ENCODE results near the gene PDE4B.

DNA sequence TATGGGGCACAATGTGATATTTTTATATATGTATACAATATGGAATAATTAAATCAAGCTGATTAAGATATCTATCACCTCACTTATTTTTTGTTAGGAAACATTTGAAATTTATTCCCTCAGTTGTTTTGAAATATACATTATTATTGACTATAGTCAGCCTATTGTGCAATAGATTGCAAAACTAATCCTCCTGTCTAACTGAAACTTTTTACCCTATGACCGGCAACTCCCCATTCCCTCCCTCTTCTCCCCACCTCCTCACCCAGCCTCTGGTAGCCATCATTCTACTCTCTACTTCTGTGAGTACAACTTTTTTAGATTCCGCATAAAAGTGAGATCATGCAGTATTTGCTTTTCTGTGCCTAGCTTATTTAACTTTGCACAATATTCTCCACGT, 623.6 kb downstream of the PDE4B start:
- TF ChIP-seq, protein P1, sequence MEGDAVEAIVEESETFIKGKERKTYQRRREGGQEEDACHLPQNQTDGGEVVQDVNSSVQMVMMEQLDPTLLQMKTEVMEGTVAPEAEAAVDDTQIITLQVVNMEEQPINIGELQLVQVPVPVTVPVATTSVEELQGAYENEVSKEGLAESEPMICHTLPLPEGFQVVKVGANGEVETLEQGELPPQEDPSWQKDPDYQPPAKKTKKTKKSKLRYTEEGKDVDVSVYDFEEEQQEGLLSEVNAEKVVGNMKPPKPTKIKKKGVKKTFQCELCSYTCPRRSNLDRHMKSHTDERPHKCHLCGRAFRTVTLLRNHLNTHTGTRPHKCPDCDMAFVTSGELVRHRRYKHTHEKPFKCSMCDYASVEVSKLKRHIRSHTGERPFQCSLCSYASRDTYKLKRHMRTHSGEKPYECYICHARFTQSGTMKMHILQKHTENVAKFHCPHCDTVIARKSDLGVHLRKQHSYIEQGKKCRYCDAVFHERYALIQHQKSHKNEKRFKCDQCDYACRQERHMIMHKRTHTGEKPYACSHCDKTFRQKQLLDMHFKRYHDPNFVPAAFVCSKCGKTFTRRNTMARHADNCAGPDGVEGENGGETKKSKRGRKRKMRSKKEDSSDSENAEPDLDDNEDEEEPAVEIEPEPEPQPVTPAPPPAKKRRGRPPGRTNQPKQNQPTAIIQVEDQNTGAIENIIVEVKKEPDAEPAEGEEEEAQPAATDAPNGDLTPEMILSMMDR (IDR thresholded peaks at IDR 0.05; ENCODE audit: insufficient read depth, low read depth, low read length), result no peak
- TF ChIP-seq EZH2 (IDR thresholded peaks at IDR 0.05; ENCODE audit: insufficient read depth, low read length), result no peak
